Heart left ventricle (tissue), 16 donors: ENCODE measurements around the gene DNAJC5. TPM values are rescaled to one million over a fixed set of nuclear protein-coding genes. Genes with fewer than 3 reads are reported as not detected.

Experiments used
- ATAC-seq, 4 donors: fragments of 200-7000 bp; cut with Tn5 transposase; one replicate each; pipeline ENCODE4 v1.9.1; 2020 to 2022; ENCODE audit warnings: moderate library complexity in 4 of 4, mild to moderate bottlenecking in 3 of 4, moderate number of reproducible peaks in 1 of 4
- DNase-seq, 5 donors: peaks; one replicate each; pipeline ENCODE4 v3.0.0-alpha.2; 2020
- H3K27ac ChIP-seq, 12 donors: fragments of 200-600 bp; sonication (generic) in 4 of 12; one replicate each; pipeline versions ENCODE4 v1.5.0 to v1.8.0; 2016 to 2022; ENCODE audit warnings: mild to moderate bottlenecking in 2 of 12
- H3K27me3 ChIP-seq, 9 donors: fragments of 200-600 bp; sonication (generic) in 2 of 9; one replicate each; pipeline versions ENCODE4 v1.5.1 to v1.8.0; 2016 to 2022; ENCODE audit warnings: mild to moderate bottlenecking in 3 of 9
- H3K36me3 ChIP-seq, 9 donors: fragments of 200-600 bp; sonication (generic) in 2 of 9; one replicate each; pipeline versions ENCODE4 v1.5.0 to v1.8.0; 2018 to 2022; ENCODE audit warnings: mild to moderate bottlenecking in 2 of 9
- H3K4me1 ChIP-seq, 12 donors: fragments of 200-600 bp; sonication (generic) in 4 of 12; one replicate each; pipeline versions ENCODE4 v1.5.0 to v1.8.0; 2016 to 2022; ENCODE audit warnings: mild to moderate bottlenecking in 3 of 12
- H3K4me3 ChIP-seq, 12 donors: fragments of 200-600 bp; sonication (generic) in 4 of 12; one replicate each; pipeline versions ENCODE4 v1.5.0 to v1.8.0; 2017 to 2022; ENCODE audit warnings: mild to moderate bottlenecking in 9 of 12, moderate library complexity in 4 of 12
- H3K9me3 ChIP-seq, 12 donors: fragments of 200-600 bp; sonication (generic) in 4 of 12; one replicate each; pipeline versions ENCODE4 v1.5.0 to v1.8.0; 2016 to 2022; ENCODE audit warnings: mild to moderate bottlenecking in 1 of 12
- CTCF ChIP-seq, 12 donors: fragments of 200-600 bp; sonication (generic) in 4 of 12; IDR thresholded peaks; one replicate each; pipeline versions ENCODE4 v1.5.0 to v1.8.0; 2018 to 2022; ENCODE audit warnings: antibody characterized with exemption in 12 of 12, mild to moderate bottlenecking in 5 of 12
- POLR2A ChIP-seq, 2 donors: fragments of 450-650 bp; IDR thresholded peaks; one replicate each; pipeline ENCODE4 v1.6.1; 2017; ENCODE audit warnings: antibody characterized with exemption in 2 of 2, mild to moderate bottlenecking in 2 of 2, moderate library complexity in 2 of 2
- WGBS, 4 donors: extraction: QIAGEN DNeasy Blood & Tissue Kit in 2 of 4; methylation state at CpG; one replicate each; pipeline versions ENCODE4 v1.1.5 to v1.1.7; 2013 to 2018; 5-methylcytosine and 5-hydroxymethylcytosine counted together
- intact Hi-C, 10 donors: fragments of 100-400 bp; cut with DNase I; formaldehyde crosslinking; loops; one replicate each; pipeline versions ENCODE4 v1.11.1 to v1.14.2; 2022
- polyA plus RNA-seq, 2 donors: library from polyadenylated mRNA; stranded (reverse); fragments of 200-250 nt; gene quantifications; one replicate each; pipeline ENCODE4 v1.2.3, GENCODE V29; 2013
- total RNA-seq, 9 donors: library from RNA; depleted of rRNA in 2 of 9; stranded (reverse); fragments of >200 nt in 2 of 9; fragmentation: NEBNext Ultra II Directional in 3 of 9; extraction: Animal tissue kit (Norgen Biotek cat#: 25700) in 3 of 9; gene quantifications; one replicate each; pipeline versions ENCODE4 v1.1.0 to v1.2.4, GENCODE V29; 2016 to 2023
- donor health status: ischemic (EF 13 %, LVEDD 7.1; RV severe dilation, severe dysfunction).
- donor health status: healthy with polysubstance abuse.
- donor health status: DM: no; HTN: yes; CAD: no.
- donor health status: DM: no; HTN: no; CAD: no.
- donor health status: ischemic (EF 25% LVEDD 6.9; RV normal size, moderate dysfunction).
- donor health status: ischemic (EF 25% LVEDD 5.7; RV mildly dilated, moderate dysfunction).
- donor health status: healthy.
- donor health status: DM: yes; HTN: yes; CAD: no.
- donor health status: ischemic (EF 35%, LVEDD 5.7; RV mildly dilated, moderate dysfunction).
- donor health status: nonischemic (EF 11% LVEDD 7.7; RV severe dilation, severe dysfunction).
- donor health status: DM: yes; HTN: yes; CAD: no.
- donor health status: PGD.
- donor health status: ischemic (EF 29% LVEDD 5.4; RV normal size, mild dysfunction).
- donor health status: nonischemic (EF 23%, LVEDD 6.1; RV moderate dilation, normal function).

DNAJC5 gene
- total and polyA plus RNA-seq, 11 donors = 21.1 to 57.1 (median 46.1) TPM

GRCh38 chr20:63861981-63862901, 32.7 kb upstream of the DNAJC5 start:
- DNase-seq (peak in 1 of 5 donors; percentile 69), ATAC-seq (no peak)
- Histone ChIP-seq H3K27ac (no peak overlapping the region), H3K36me3 (peaks cover 0 to 17% (median 4%) of the 10 kb centered on the region in 9 donors), H3K27me3 (no peaks in the 10 kb centered on the region), H3K4me1 (peaks cover 17 to 70% (median 47%) of the 10 kb centered on the region in 12 donors), H3K9me3 (no peaks in the 10 kb centered on the region), H3K4me3 (no peak overlapping the region)
- no peak for TF ChIP-seq CTCF (IDR thresholded peaks at IDR 0.05)
- TF ChIP-seq POLR2A (IDR thresholded peaks at IDR 0.05) = no peak
- WGBS, 4 donors = 95 to 97% (median 96%) methylated on average over 53 to 95 of the region's 95 CpGs
- intact Hi-C loops = loop anchor here in 9 of 10 donors (5.0 to 10.0 kb wide), 13 partner anchors 35 to 327 kb away; partner anchors contain the start of genes PTK6 (in 3 of the 9), ARFRP1 (in 1 of the 9), GMEB2 (in 1 of the 9) and RTEL1 (in 1 of the 9)

- no peak for TF ChIP-seq CTCF (IDR thresholded peaks at IDR 0.05)
- TF ChIP-seq POLR2A (IDR thresholded peaks at IDR 0.05) = no peak
- H3K4me1 ChIP-seq = peaks cover 13 to 69% (median 40%) of the 10 kb centered on the region in 12 donors
Observed at GRCh38 chr20:63863021-63863797, 31.7 kb upstream of the DNAJC5 start.

GRCh38 chr20:63863798-63864544, 31.0 kb upstream of the DNAJC5 start:
- Histone ChIP-seq H3K9me3 (no peaks in the 10 kb centered on the region), H3K4me1 (peaks cover 13 to 65% (median 33%) of the 10 kb centered on the region in 12 donors)
- WGBS, 4 donors = 6 to 21% (median 8%) methylated on average over 17 to 38 of the region's 38 CpGs

More at GRCh38 chr20:63863021-63863797, 31.7 kb upstream of the DNAJC5 start:
- Histone ChIP-seq H3K4me3 (peak overlapping the region in 9 of 12 donors; percentile 73 to 95 (median 82)), H3K9me3 (no peaks in the 10 kb centered on the region), H3K27me3 (no peaks in the 10 kb centered on the region), H3K27ac (peak overlapping the region; percentile 68 to 98 (median 92)), H3K36me3 (peaks cover 0 to 25% (median 5%) of the 10 kb centered on the region in 9 donors)
- DNase-seq (no peak), ATAC-seq (no peak)
- intact Hi-C loops = loop anchor here in 9 of 10 donors (5.0 to 10.0 kb wide), 13 partner anchors 36 to 328 kb away; partner anchors contain the start of genes PTK6 (in 3 of the 9), ARFRP1 (in 1 of the 9), GMEB2 (in 1 of the 9) and RTEL1 (in 1 of the 9)
- WGBS, 4 donors = 68 to 85% (median 81%) methylated on average over 16 to 18 of the region's 18 CpGs

More at GRCh38 chr20:63863798-63864544, 31.0 kb upstream of the DNAJC5 start:
- ATAC-seq = peak; percentile 81 to 88 (median 82)
- TF ChIP-seq CTCF (IDR thresholded peaks at IDR 0.05) (peak; percentile 59 to 91 (median 82)), POLR2A (IDR thresholded peaks at IDR 0.05) (peak in 1 of 2 donors; percentile 33)
- intact Hi-C loops = loop anchor here (2.0 to 10.0 kb wide), 16 partner anchors 31 to 329 kb away; partner anchors contain the start of genes PTK6 (in 3 of the 10), ARFRP1 (in 1 of the 10), DNAJC5 (in 1 of the 10) and GMEB2 (in 1 of the 10)
- peak; percentile 85 to 94 (median 90) for DNase-seq
- Histone ChIP-seq H3K27ac (peak overlapping the region; percentile 68 to 98 (median 92)), H3K4me3 (peak overlapping the region; percentile 73 to 99 (median 82)), H3K36me3 (peaks cover 0 to 33% (median 10%) of the 10 kb centered on the region in 9 donors), H3K27me3 (no peaks in the 10 kb centered on the region)
